MM.1S (cell line): ENCODE measurements around the gene SNX5.

Source experiments
- CTCF ChIP-seq: fragments of 300-600 bp; sonication (generic); IDR thresholded peaks from 2 replicates; pipeline ENCODE4 v1.5.1; 2016; ENCODE audit warnings: antibody characterized with exemption, low read length, mixed read lengths
- EZH2 ChIP-seq: fragments of 300-600 bp; sonication (generic); optimal IDR thresholded peaks from 2 replicates; pipeline ENCODE3; 2017; ENCODE audit warnings: low read depth, mild to moderate bottlenecking, antibody characterized with exemption, low read length, mixed read lengths
- EZH2phosphoT487 ChIP-seq: fragments of 300-600 bp; sonication (generic); IDR thresholded peaks from 2 replicates; pipeline ENCODE4 v1.6.1; 2018; ENCODE audit warnings: antibody characterized with exemption, low read length

- no peak for TF ChIP-seq CTCF
- TF ChIP-seq EZH2: no peak
- no peak for TF ChIP-seq EZH2phosphoT487
Measured at GRCh38 chr20:17955302-17955701, 13.3 kb downstream of the SNX5 start.
